ENCODE results near the gene NPFF. TPM values are rescaled to one million over a fixed set of nuclear protein-coding genes. Genes with fewer than 3 reads are reported as not detected.

The NPFF gene
- total RNA-seq, 4 donors from 2014 or later, result not detected

DNA sequence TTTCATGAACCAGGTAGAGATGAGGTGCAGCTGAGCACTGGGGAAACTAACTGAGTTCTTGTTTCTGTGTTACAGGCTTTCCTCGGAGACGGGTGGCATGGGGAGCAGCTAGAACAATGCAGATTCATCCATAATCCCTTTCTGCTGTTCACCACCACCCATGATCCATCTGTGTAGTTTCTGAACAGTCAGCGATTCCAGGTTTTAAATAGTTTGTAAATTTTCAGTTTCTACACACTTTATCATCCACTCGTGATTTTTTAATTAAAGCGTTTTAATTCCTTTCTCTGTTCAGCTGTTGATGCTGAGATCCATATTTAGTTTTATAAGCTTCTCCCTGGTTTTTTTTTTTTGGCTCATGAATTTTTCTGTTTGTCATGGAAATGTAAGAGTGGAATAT lies 28.0 kb downstream of the NPFF start:
- no peak overlapping the region for H3K4me3 ChIP-seq (ENCODE audit: low read depth, poor library complexity, severe bottlenecking)
- WGBS, 2 donors, result 75 to 78% methylated on average over 5 of the region's 5 CpGs
- DNase-seq (ENCODE audit: low spot score in 2 of 2), result no peak
- intact Hi-C loops (cut with DNase I; ENCODE audit: low total_unique reads), result no loop called here
- no peak for TF ChIP-seq POLR2A (IDR thresholded peaks at IDR 0.05)
- TF ChIP-seq, protein P1, sequence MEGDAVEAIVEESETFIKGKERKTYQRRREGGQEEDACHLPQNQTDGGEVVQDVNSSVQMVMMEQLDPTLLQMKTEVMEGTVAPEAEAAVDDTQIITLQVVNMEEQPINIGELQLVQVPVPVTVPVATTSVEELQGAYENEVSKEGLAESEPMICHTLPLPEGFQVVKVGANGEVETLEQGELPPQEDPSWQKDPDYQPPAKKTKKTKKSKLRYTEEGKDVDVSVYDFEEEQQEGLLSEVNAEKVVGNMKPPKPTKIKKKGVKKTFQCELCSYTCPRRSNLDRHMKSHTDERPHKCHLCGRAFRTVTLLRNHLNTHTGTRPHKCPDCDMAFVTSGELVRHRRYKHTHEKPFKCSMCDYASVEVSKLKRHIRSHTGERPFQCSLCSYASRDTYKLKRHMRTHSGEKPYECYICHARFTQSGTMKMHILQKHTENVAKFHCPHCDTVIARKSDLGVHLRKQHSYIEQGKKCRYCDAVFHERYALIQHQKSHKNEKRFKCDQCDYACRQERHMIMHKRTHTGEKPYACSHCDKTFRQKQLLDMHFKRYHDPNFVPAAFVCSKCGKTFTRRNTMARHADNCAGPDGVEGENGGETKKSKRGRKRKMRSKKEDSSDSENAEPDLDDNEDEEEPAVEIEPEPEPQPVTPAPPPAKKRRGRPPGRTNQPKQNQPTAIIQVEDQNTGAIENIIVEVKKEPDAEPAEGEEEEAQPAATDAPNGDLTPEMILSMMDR (IDR thresholded peaks at IDR 0.05), result no peak

DNA sequence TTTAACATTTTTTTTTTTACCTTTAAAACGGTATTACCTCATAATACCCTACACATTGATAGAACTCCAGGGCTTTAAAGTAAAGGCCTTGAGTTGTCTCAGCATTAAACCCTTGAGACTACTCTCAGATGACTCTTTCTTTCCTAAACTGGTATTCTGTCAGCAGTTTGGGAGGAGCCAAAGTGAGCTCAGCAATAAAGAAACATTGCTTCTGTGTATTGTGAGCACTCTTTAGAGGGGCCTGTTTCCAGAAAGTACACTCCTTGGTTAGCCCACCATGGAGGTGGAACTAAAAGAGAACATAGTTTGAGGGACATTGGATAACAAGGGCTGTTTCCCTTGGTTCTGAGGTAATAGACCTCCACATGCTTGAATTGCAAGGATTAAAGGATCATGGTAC lies 28.4 kb downstream of the NPFF start:
- intact Hi-C loops (cut with DNase I; ENCODE audit: low total_unique reads), result no loop called here
- WGBS, 2 donors, result 32 to 42% methylated on average over 1 of the region's 1 CpG
- TF ChIP-seq, protein P1 (IDR thresholded peaks at IDR 0.05), result no peak
- TF ChIP-seq POLR2A (IDR thresholded peaks at IDR 0.05), result no peak
- no peak for DNase-seq (ENCODE audit: low spot score in 2 of 2)
- no peak overlapping the region for H3K4me3 ChIP-seq (ENCODE audit: low read depth, poor library complexity, severe bottlenecking)

DNA sequence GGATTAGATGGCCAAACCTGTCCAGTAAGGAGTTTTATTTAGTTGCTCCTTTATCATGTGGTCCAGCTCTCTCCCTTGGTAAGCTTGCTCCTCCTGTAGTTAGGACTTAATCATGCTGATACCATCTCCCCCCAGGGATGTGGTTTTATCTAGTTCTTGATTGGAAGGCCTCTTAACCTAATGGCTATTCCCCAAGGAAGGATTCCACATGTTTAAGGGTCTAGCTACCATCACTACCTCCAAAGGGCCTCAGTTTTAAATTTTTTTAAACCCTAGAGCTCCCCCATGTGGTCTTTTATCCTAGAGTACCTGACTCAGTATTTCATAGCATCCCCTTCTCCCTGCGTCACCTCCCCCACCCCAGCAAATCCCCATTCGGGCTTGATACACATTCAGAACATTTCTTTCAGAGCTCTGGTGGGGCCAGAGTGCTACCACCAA lies 30.5 kb downstream of the NPFF start:
- 70 to 81% methylated on average over 2 of the region's 2 CpGs for WGBS, 2 donors
- intact Hi-C loops (cut with DNase I; ENCODE audit: low total_unique reads), result no loop called here
- DNase-seq (ENCODE audit: low spot score in 2 of 2), result no peak
- no peak overlapping the region for H3K4me3 ChIP-seq (ENCODE audit: low read depth, poor library complexity, severe bottlenecking)
- TF ChIP-seq, protein P1 (IDR thresholded peaks at IDR 0.05), result no peak
- no peak for TF ChIP-seq POLR2A (IDR thresholded peaks at IDR 0.05)

DNA sequence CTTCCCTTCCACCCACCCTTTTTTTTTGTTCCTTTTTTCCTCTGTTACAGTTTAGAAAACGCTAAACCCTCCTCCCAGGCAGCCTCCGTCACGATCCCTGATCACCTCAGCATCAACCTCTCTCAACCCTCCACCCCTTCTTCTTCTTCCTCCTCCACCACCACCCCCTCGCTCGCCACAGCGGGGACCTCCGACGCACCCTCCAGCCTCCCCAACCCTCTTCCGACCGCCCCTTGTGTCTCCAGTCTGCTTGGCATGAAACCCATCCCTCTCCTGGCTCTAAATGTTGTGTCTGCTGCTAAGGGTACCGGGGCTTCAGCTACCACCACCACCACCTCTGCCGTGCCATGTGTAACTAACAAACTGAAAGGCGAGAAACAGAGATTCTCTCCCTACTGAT lies 32.5 kb downstream of the NPFF start:
- H3K4me3 ChIP-seq (ENCODE audit: low read depth, poor library complexity, severe bottlenecking), result no peak overlapping the region
- DNase-seq (ENCODE audit: low spot score in 2 of 2), result no peak
- 73 to 81% methylated on average over 13 of the region's 13 CpGs for WGBS, 2 donors
- no peak for TF ChIP-seq POLR2A (IDR thresholded peaks at IDR 0.05)
- TF ChIP-seq, protein P1 (IDR thresholded peaks at IDR 0.05), result no peak
- intact Hi-C loops (cut with DNase I; ENCODE audit: low total_unique reads), result no loop called here

DNA sequence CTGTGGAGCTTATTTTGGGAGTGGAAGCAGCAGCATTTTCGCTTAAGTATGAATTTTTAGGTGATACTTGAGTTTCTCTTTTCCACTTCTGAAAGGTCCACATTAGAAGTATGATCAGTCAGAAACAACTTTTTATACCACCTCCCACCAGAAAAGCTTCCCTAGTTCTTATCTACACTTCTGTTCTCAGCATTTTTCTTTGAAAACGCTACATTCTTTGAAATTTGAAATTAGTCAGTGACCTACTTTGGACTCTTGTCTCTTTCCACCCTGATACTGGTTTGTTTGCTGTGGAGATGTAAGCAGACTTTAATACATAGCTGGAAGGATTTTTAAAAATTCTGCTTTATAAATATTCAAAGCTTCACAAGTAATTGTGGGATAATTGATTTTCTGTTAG lies 33.2 kb downstream of the NPFF start:
- 75 to 83% methylated on average over 2 of the region's 2 CpGs for WGBS, 2 donors
- TF ChIP-seq, protein P1 (IDR thresholded peaks at IDR 0.05), result no peak
- TF ChIP-seq POLR2A (IDR thresholded peaks at IDR 0.05), result no peak
- DNase-seq (ENCODE audit: low spot score in 2 of 2), result no peak
- intact Hi-C loops (cut with DNase I; ENCODE audit: low total_unique reads), result no loop called here
- H3K4me3 ChIP-seq (ENCODE audit: low read depth, poor library complexity, severe bottlenecking), result no peak overlapping the region

DNA sequence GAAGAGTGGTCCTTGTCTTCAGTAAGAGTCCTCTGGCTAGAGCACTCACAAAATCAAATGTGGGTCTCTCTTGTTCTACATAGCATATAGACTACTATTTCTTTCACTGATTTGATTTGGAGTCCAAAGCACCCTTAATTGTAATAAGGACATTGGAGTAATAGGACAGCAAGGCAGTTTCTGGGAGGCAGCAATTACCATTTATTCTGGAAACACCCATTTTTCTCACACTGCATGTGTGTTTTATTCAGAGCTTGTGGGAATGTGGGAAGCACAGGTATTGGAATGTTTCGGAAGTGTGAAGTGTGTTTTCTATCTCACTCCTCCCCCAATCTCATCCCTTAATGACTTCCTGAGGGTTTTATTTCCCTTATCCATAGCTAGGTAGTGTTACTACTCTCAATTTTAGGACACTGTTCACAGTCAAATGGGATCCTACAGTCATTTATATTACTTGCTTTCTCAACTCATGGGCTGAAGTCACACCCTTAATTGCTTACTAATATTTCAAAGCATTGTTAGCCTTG lies 35.2 kb downstream of the NPFF start:
- WGBS, 2 donors, result 82 to 100% methylated on average over 1 of the region's 1 CpG
- intact Hi-C loops (cut with DNase I; ENCODE audit: low total_unique reads), result no loop called here

More for the DNA sequence above, 35.2 kb downstream of the NPFF start:
- TF ChIP-seq, protein P1 (IDR thresholded peaks at IDR 0.05), result no peak
- H3K4me3 ChIP-seq (ENCODE audit: low read depth, poor library complexity, severe bottlenecking), result no peak overlapping the region
- no peak for DNase-seq (ENCODE audit: low spot score in 2 of 2)
